AG08395 (cell line): ENCODE results near the gene THSD7B.
"Not testable (repeated sequence)": the region's sequence is repeated elsewhere in the genome, so short reads cannot be mapped to it uniquely, and the experiment has no call there.

Experiments used
- DNase-seq: peaks from one replicate; pipeline ENCODE4 v3.0.0; 2012; ENCODE audit warnings: mixed read lengths, low spot score

THSD7B gene

GRCh38 chr2:136765256-136766072 is at the start of gene THSD7B:
Gene THSD7B, plus strand, starts transcription at chr2:136765545. Its CDS starts 116,634 bp downstream, at chr2:136882179.
- DNase-seq: no peak

- no peak for DNase-seq
These were observed 47.1 kb upstream of the THSD7B start for GRCh38 chr2:136718273-136718672.

GRCh38 chr2:136727973-136728699 is 37.2 kb upstream of the THSD7B start:
- no peak for DNase-seq

GRCh38 chr2:136736236-136736635 is 29.1 kb upstream of the THSD7B start:
- DNase-seq: no peak

- no peak for DNase-seq
These were observed 27.3 kb upstream of the THSD7B start for GRCh38 chr2:136738044-136738443.

- DNase-seq: no peak
These were observed 23.9 kb upstream of the THSD7B start for GRCh38 chr2:136741471-136741870.

- DNase-seq: no peak
These were observed 15.3 kb upstream of the THSD7B start for GRCh38 chr2:136750065-136750464.

GRCh38 chr2:136751406-136751805 is 13.9 kb upstream of the THSD7B start:
- no peak for DNase-seq

- DNase-seq: not testable (repeated sequence)
These were observed 6.8 kb upstream of the THSD7B start for GRCh38 chr2:136758504-136758903.

GRCh38 chr2:136764452-136765255 is 691 bp upstream of the THSD7B start:
- DNase-seq: no peak

- DNase-seq: no peak
These were observed 694 bp downstream of the THSD7B start for GRCh38 chr2:136766073-136766404.

GRCh38 chr2:136767030-136767429 is 1.7 kb downstream of the THSD7B start:
- DNase-seq: no peak

- no peak for DNase-seq
These were observed 4.5 kb downstream of the THSD7B start for GRCh38 chr2:136769871-136770270.

GRCh38 chr2:136770384-136770783 is 5.0 kb downstream of the THSD7B start:
- no peak for DNase-seq

GRCh38 chr2:136777391-136777790 is 12.0 kb downstream of the THSD7B start:
- DNase-seq: no peak

- no peak for DNase-seq
These were observed 18.5 kb downstream of the THSD7B start for GRCh38 chr2:136783856-136784255.

- DNase-seq: no peak
These were observed 19.9 kb downstream of the THSD7B start for GRCh38 chr2:136785215-136785614.

GRCh38 chr2:136787970-136788369 is 22.6 kb downstream of the THSD7B start:
- no peak for DNase-seq

- no peak for DNase-seq
These were observed 31.0 kb downstream of the THSD7B start for GRCh38 chr2:136796339-136796738.

GRCh38 chr2:136798766-136799165 is 33.4 kb downstream of the THSD7B start:
- DNase-seq: no peak

- no peak for DNase-seq
These were observed 36.3 kb downstream of the THSD7B start for GRCh38 chr2:136801661-136802060.

GRCh38 chr2:136809998-136810397 is 44.7 kb downstream of the THSD7B start:
- no peak for DNase-seq

GRCh38 chr2:136818839-136819238 is 53.5 kb downstream of the THSD7B start:
- DNase-seq: no peak
